Upper lobe of left lung (tissue), 6 donors: ENCODE data around the gene UBE3A. TPM values are rescaled to one million over a fixed set of nuclear protein-coding genes. Genes with fewer than 3 reads are reported as not detected.
"Not testable (repeated sequence)": the region's sequence is repeated elsewhere in the genome, so short reads cannot be mapped to it uniquely, and the experiment has no call there.

Experiments
- ATAC-seq, 2 donors: fragments of 200-7000 bp; cut with Tn5 transposase; one replicate each; pipeline ENCODE4 v1.9.1; 2022; ENCODE audit warnings: mild to moderate bottlenecking in 2 of 2, moderate library complexity in 2 of 2; ENCODE audit not compliant: low FRiP score in 2 of 2
- DNase-seq, 2 donors: peaks; one replicate each; pipeline ENCODE4 v3.0.0-alpha.2; 2019 to 2020
- H3K27ac ChIP-seq, 4 donors: fragments of 200-600 bp; sonication (generic); one replicate each; pipeline ENCODE4 v1.5.1; 2016 to 2019
- H3K27me3 ChIP-seq, 4 donors: fragments of 200-600 bp; sonication (generic); one replicate each; pipeline ENCODE4 v1.5.1; 2017 to 2019
- H3K36me3 ChIP-seq, 4 donors: fragments of 200-600 bp; sonication (generic); one replicate each; pipeline ENCODE4 v1.5.1; 2016 to 2019
- H3K4me1 ChIP-seq, 4 donors: fragments of 200-600 bp; sonication (generic); one replicate each; pipeline ENCODE4 v1.5.1; 2018 to 2019
- H3K4me3 ChIP-seq, 4 donors: fragments of 200-600 bp; sonication (generic); one replicate each; pipeline ENCODE4 v1.5.1; 2017 to 2019; ENCODE audit warnings: mild to moderate bottlenecking in 2 of 4, moderate library complexity in 1 of 4
- H3K9me3 ChIP-seq, 4 donors: fragments of 200-600 bp; sonication (generic); one replicate each; pipeline ENCODE4 v1.5.1; 2018 to 2019
- EP300 ChIP-seq, 4 donors: sonication (generic); formaldehyde crosslinking; IDR thresholded peaks; one replicate each; pipeline ENCODE4 v1.5.1; 2017; ENCODE audit warnings: antibody characterized with exemption in 4 of 4, control low read depth in 2 of 4
- POLR2A ChIP-seq, 4 donors: fragments of 450-650 bp; IDR thresholded peaks; one replicate each; pipeline ENCODE4 v1.5.1; 2016 to 2017; ENCODE audit warnings: antibody characterized with exemption in 4 of 4, mild to moderate bottlenecking in 2 of 4
- POLR2AphosphoS5 ChIP-seq, 2 donors: sonication (generic); formaldehyde crosslinking; IDR thresholded peaks; one replicate each; pipeline ENCODE4 v1.5.1; 2017; ENCODE audit warnings: antibody characterized with exemption in 2 of 2
- WGBS, 2 donors: methylation state at CpG; one replicate each; pipeline ENCODE4 v1.1.5; 2017 to 2018; 5-methylcytosine and 5-hydroxymethylcytosine counted together
- total RNA-seq, 6 donors: library from RNA; depleted of rRNA in 4 of 6; stranded (reverse); fragments of >200 nt in 4 of 6; gene quantifications; one replicate each; pipeline versions ENCODE4 v1.1.0 to v1.2.1, GENCODE V29; 2016 to 2021
- TF ChIP-seq, protein P1 (sequence below), 6 experiments: fragments of 450-650 bp in 4 of 6; fragments of 200-600 bp in 2 of 6; sonication (generic) in 2 of 6; IDR thresholded peaks; one replicate each; pipeline ENCODE4 v1.5.1; 2016 to 2019; ENCODE audit warnings: antibody characterized with exemption in 6 of 6
- donor health status: DM: no; HTN: no; CAD: no; lungs with moderate emphysema.
- donor health status: DM: no; HTN: yes; CAD: no; lungs with severe emphysema.

UBE3A gene
- total RNA-seq, 6 donors from 2014 or later, result 32.3 to 136 (median 87.8) TPM

DNA sequence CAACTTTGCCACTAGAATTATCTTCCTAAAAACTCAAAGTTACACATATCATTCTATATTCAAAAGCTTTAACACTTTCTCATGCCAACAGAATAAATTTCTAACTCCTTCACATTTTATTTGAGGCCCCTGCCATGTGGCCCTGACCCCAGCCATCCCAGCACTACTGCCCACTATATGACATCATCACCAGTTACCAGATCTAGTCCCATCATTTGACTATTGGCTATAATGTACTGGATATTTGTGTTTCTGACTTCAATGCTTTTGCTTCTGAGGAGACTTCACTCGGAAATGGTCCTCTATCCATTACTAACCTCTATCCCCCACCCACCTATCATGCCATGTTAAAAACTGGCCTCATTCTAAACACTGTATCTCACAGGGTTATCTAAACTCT is 23.6 kb downstream of the UBE3A start:
- DNase-seq (no peak), ATAC-seq (no peak)
- WGBS, 2 donors, result 95 to 100% methylated on average over 1 of the region's 1 CpG
- H3K27ac ChIP-seq, result no peak overlapping the region
- TF ChIP-seq, protein P1, sequence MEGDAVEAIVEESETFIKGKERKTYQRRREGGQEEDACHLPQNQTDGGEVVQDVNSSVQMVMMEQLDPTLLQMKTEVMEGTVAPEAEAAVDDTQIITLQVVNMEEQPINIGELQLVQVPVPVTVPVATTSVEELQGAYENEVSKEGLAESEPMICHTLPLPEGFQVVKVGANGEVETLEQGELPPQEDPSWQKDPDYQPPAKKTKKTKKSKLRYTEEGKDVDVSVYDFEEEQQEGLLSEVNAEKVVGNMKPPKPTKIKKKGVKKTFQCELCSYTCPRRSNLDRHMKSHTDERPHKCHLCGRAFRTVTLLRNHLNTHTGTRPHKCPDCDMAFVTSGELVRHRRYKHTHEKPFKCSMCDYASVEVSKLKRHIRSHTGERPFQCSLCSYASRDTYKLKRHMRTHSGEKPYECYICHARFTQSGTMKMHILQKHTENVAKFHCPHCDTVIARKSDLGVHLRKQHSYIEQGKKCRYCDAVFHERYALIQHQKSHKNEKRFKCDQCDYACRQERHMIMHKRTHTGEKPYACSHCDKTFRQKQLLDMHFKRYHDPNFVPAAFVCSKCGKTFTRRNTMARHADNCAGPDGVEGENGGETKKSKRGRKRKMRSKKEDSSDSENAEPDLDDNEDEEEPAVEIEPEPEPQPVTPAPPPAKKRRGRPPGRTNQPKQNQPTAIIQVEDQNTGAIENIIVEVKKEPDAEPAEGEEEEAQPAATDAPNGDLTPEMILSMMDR (IDR thresholded peaks at IDR 0.05), result no peak
- TF ChIP-seq POLR2A (IDR thresholded peaks at IDR 0.05), result no peak
- TF ChIP-seq EP300 (IDR thresholded peaks at IDR 0.05), result no peak
- H3K36me3 ChIP-seq, result no peaks in the 10 kb centered on the region
- H3K4me1 ChIP-seq, result peaks cover 9 to 21% (median 11%) of the 10 kb centered on the region in 4 donors
- H3K9me3 ChIP-seq, result peaks cover 0 to 5% (median 2%) of the 10 kb centered on the region in 4 donors
- H3K27me3 ChIP-seq, result no peaks in the 10 kb centered on the region
- H3K4me3 ChIP-seq, result no peak overlapping the region

DNA sequence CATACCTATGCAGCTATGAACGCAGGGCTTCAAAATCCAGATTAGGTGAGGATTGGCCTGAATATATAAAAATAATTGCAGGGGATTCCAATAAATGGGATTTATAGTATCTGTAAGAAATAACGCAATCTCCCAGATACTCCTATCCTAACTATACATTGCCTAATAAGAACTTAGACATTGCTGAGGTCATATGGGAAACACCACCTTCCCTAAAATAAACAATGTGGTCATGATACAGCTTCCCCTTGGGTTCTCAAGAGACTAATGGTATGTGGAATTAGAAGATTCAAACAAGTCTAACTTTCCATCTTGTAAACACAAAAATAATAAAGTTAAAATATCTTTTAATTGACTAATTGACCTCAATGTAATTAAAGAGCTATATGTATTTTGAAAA is 28.2 kb downstream of the UBE3A start:
- H3K36me3 ChIP-seq, result no peaks in the 10 kb centered on the region
- DNase-seq, result no peak
- no peak for ATAC-seq
- no peak overlapping the region for H3K27ac ChIP-seq
- TF ChIP-seq, protein P1 (IDR thresholded peaks at IDR 0.05), result no peak
- TF ChIP-seq EP300 (IDR thresholded peaks at IDR 0.05) (no peak), POLR2AphosphoS5 (IDR thresholded peaks at IDR 0.05) (no peak), POLR2A (IDR thresholded peaks at IDR 0.05) (no peak)
- peaks cover 15 to 19% (median 17%) of the 10 kb centered on the region in 4 donors for H3K4me1 ChIP-seq
- no peaks in the 10 kb centered on the region for H3K27me3 ChIP-seq
- 76 to 82% methylated on average over 2 of the region's 2 CpGs for WGBS, 2 donors
- H3K4me3 ChIP-seq, result no peak overlapping the region
- no peaks in the 10 kb centered on the region for H3K9me3 ChIP-seq

DNA sequence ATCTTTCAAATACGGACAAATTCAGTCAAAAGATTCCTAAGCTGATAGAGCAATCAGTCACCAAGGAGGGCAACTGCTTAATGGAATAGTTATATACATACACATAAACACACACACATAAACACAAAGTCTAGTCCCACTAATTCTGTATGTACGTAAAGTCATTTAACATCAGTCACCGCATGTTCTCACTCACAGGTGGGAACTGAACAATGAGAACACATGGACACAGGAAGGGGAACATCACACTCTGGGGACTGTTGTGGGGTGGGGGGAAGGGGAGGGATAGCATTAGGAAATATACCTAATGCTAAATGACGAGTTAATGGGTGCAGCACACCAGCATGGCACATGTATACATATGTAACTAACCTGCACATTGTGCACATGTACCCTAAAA is 29.1 kb downstream of the UBE3A start:
- ATAC-seq, result not testable (repeated sequence)

DNA sequence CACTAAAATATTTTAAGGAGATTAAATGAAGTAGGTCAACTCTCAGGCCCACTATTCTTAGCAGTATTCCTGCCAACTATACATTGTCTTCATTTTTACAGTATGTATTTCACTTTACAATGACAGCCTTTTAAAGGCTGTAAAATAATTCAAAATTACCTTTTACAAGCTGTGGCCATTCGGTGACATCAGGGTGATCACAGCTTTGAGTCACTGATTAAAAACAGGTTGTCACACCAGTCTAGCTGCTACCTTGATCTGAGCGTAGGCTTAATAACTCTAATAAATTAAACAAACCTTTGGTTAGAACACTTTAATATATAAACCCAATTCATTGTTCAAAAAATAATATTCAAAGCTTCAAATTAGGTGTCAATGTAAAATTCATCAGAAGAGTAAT is 29.9 kb downstream of the UBE3A start:
- ATAC-seq, result no peak
- H3K9me3 ChIP-seq, result no peaks in the 10 kb centered on the region
- peaks cover 15 to 19% (median 17%) of the 10 kb centered on the region in 4 donors for H3K4me1 ChIP-seq
- H3K4me3 ChIP-seq, result no peak overlapping the region
- peaks cover 0 to 15% (median 2%) of the 10 kb centered on the region in 4 donors for H3K36me3 ChIP-seq
- no peak overlapping the region for H3K27ac ChIP-seq
- 85 to 87% methylated on average over 2 of the region's 2 CpGs for WGBS, 2 donors
- DNase-seq, result no peak
- no peaks in the 10 kb centered on the region for H3K27me3 ChIP-seq
- TF ChIP-seq, protein P1 (IDR thresholded peaks at IDR 0.05), result no peak
- no peak for TF ChIP-seq POLR2AphosphoS5 (IDR thresholded peaks at IDR 0.05)
- no peak for TF ChIP-seq POLR2A (IDR thresholded peaks at IDR 0.05)
- no peak for TF ChIP-seq EP300 (IDR thresholded peaks at IDR 0.05)

More for the DNA sequence above, 29.1 kb downstream of the UBE3A start:
- H3K4me1 ChIP-seq, result peaks cover 15 to 19% (median 17%) of the 10 kb centered on the region in 4 donors
- not testable (repeated sequence) for H3K4me3 ChIP-seq, DNase-seq, H3K27me3 ChIP-seq, H3K27ac ChIP-seq, H3K36me3 ChIP-seq, H3K9me3 ChIP-seq
- WGBS, 2 donors, result 81 to 87% methylated on average over 4 of the region's 4 CpGs

DNA sequence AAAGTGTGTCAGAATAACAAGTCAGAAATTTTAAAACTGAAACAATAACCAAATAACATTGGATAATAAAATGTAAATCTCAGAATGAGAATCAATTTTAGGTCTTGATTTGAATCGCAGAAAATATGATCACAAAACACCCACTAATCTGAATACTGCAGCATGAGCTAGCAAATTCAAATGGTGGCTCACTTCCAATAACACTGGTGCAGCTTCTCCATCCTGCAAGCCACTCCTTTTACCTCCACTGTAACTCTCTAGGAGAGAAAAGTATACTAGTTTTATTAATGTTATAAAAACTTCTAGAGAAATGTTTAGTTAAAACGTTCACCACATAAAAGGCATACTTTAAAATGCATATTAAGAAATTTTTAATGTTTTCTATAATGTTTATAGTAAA is 30.4 kb downstream of the UBE3A start:
- Histone ChIP-seq H3K27ac (no peak overlapping the region), H3K4me3 (no peak overlapping the region), H3K36me3 (peaks cover 0 to 18% (median 5%) of the 10 kb centered on the region in 4 donors), H3K27me3 (no peaks in the 10 kb centered on the region), H3K4me1 (peaks cover 15 to 19% (median 17%) of the 10 kb centered on the region in 4 donors), H3K9me3 (peaks cover 0 to 1% (median 0%) of the 10 kb centered on the region in 4 donors)
- TF ChIP-seq EP300 (IDR thresholded peaks at IDR 0.05) (no peak), POLR2AphosphoS5 (IDR thresholded peaks at IDR 0.05) (no peak), POLR2A (IDR thresholded peaks at IDR 0.05) (no peak)
- TF ChIP-seq, protein P1 (IDR thresholded peaks at IDR 0.05), result no peak
- DNase-seq, result no peak
- no peak for ATAC-seq
- WGBS, 2 donors, result 59 to 62% methylated on average over 2 of the region's 2 CpGs
